ENCODE results near the gene CHST12.
"Not testable (repeated sequence)": the region's sequence is repeated elsewhere in the genome, so short reads cannot be mapped to it uniquely, and the experiment has no call there.

The CHST12 gene

GRCh38 chr7:2460188-2460587, 56.8 kb downstream of the CHST12 start:
- no peak for DNase-seq (ENCODE audit: low read depth, low spot score)

GRCh38 chr7:2460641-2461040, 57.2 kb downstream of the CHST12 start:
- DNase-seq (ENCODE audit: low read depth, low spot score) = no peak

GRCh38 chr7:2461268-2462026, 58.0 kb downstream of the CHST12 start:
- DNase-seq (ENCODE audit: low read depth, low spot score) = no peak

- no peak for DNase-seq (ENCODE audit: low read depth, low spot score)
These were observed 59.3 kb downstream of the CHST12 start for GRCh38 chr7:2462731-2463130.

- no peak for DNase-seq (ENCODE audit: low read depth, low spot score)
These were observed 62.5 kb downstream of the CHST12 start for GRCh38 chr7:2465928-2466327.

GRCh38 chr7:2466675-2467074, 63.3 kb downstream of the CHST12 start:
- no peak for DNase-seq (ENCODE audit: low read depth, low spot score)

- DNase-seq (ENCODE audit: low read depth, low spot score) = no peak
These were observed 64.8 kb downstream of the CHST12 start for GRCh38 chr7:2468227-2468626.

- DNase-seq (ENCODE audit: low read depth, low spot score) = not testable (repeated sequence)
These were observed 66.2 kb downstream of the CHST12 start for GRCh38 chr7:2469460-2470203.

- DNase-seq (ENCODE audit: low read depth, low spot score) = no peak
These were observed 67.0 kb downstream of the CHST12 start for GRCh38 chr7:2470204-2471021.

GRCh38 chr7:2471022-2471329, 67.6 kb downstream of the CHST12 start:
- DNase-seq (ENCODE audit: low read depth, low spot score) = no peak

GRCh38 chr7:2471396-2471795, 68.0 kb downstream of the CHST12 start:
- DNase-seq (ENCODE audit: low read depth, low spot score) = peak; percentile 30

- no peak for DNase-seq (ENCODE audit: low read depth, low spot score)
These were observed 69.3 kb downstream of the CHST12 start for GRCh38 chr7:2472739-2473138.

- no peak for DNase-seq (ENCODE audit: low read depth, low spot score)
These were observed 70.2 kb downstream of the CHST12 start for GRCh38 chr7:2473496-2474180.

- no peak for DNase-seq (ENCODE audit: low read depth, low spot score)
These were observed 70.8 kb downstream of the CHST12 start for GRCh38 chr7:2474224-2474623.

GRCh38 chr7:2474813-2475677, 71.6 kb downstream of the CHST12 start:
- peak; percentile 54 for DNase-seq (ENCODE audit: low read depth, low spot score)

GRCh38 chr7:2475678-2476015, 72.2 kb downstream of the CHST12 start:
- no peak for DNase-seq (ENCODE audit: low read depth, low spot score)

- no peak for DNase-seq (ENCODE audit: low read depth, low spot score)
These were observed 72.9 kb downstream of the CHST12 start, which contains the start of gene GRIFIN for GRCh38 chr7:2476298-2476697. Gene GRIFIN (minus strand): TSS chr7:2476398. CDS start chr7:2476383, 15 bp downstream.

- no peak for DNase-seq (ENCODE audit: low read depth, low spot score)
These were observed 73.5 kb downstream of the CHST12 start for GRCh38 chr7:2476776-2477446.

GRCh38 chr7:2477447-2478398, 74.3 kb downstream of the CHST12 start:
- peak; percentile 75 for DNase-seq (ENCODE audit: low read depth, low spot score)
